B cell (primary cell): ENCODE data around the gene SLC20A1.

ENCODE experiments used
- CTCF ChIP-seq: fragments of 200-600 bp; IDR thresholded peaks from one replicate; pipeline ENCODE4 v1.8.0; 2022; ENCODE audit warnings: antibody characterized with exemption, mild to moderate bottlenecking
- EZH2 ChIP-seq: IDR thresholded peaks from 2 replicates; pipeline ENCODE4 v1.6.1; 2012; ENCODE audit warnings: borderline replicate concordance, low read depth, mild to moderate bottlenecking, moderate library complexity, low read length; ENCODE audit not compliant: insufficient read depth, poor library complexity, severe bottlenecking

DNA sequence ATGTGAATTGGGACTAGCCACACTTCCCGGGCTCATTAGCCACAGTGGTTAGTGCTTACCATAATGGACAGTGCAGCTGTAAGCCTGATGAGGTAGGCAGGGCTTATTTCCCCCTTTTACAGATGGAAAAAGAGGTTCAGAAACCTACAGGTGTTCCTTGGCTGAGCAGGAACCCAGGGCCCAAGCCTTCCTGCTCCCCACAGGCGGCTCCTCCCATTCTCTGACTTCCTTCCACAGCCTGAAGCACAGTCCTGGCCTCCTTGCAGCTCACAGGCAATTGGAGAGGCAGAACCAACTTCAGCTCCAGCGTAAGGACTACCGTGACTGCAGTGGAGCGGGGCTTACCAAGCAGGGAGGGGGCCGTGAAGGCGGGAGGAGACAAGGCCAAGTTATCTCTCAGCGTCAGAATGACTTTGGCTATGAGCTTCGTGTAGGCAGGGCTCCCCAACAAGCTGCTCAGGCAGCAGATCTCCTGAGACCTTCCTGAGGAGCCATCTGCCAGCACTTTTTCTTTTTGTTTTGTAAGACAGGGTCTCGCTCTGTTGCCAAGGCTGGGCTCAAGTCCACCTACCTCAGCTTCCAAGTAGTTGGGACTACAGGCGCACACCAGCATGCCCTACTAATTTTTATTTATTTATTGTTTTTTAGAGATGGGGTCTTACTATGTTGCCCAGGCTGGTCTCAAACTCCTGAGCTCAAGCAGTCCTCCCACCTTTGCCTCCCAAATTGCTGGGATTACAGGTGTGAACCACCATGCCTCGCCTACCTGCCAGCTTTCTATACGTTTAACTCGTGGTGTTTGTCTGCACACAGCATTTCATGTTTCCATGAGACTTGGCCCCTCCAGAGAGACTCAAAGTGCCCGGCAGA is 40.8 kb downstream of the SLC20A1 start:
- TF ChIP-seq CTCF (no peak), EZH2 (no peak)
